Tibial nerve (tissue), 4 donors: ENCODE results near the gene MROH8. TPM values are rescaled to one million over a fixed set of nuclear protein-coding genes. Genes with fewer than 3 reads are reported as not detected.
"Not testable (repeated sequence)": the region's sequence is repeated elsewhere in the genome, so short reads cannot be mapped to it uniquely, and the experiment has no call there.

Source experiments
- DNase-seq, 2 donors: peaks; one replicate each; pipeline ENCODE4 v3.0.0-alpha.2; 2019; ENCODE audit warnings: low spot score in 2 of 2
- H3K27ac ChIP-seq, 4 donors: fragments of 200-600 bp; sonication (generic) in 3 of 4; one replicate each; pipeline ENCODE4 v1.5.1; 2017 to 2019; ENCODE audit warnings: mild to moderate bottlenecking in 1 of 4
- H3K27me3 ChIP-seq, 2 donors: fragments of 200-600 bp; sonication (generic) in 1 of 2; one replicate each; pipeline versions ENCODE4 v1.5.1 to v1.6.0; 2017 to 2019
- H3K36me3 ChIP-seq, 3 donors: fragments of 200-600 bp; sonication (generic); one replicate each; pipeline ENCODE4 v1.5.1; 2018 to 2019
- H3K4me1 ChIP-seq, 4 donors: fragments of 200-600 bp; sonication (generic) in 3 of 4; one replicate each; pipeline ENCODE4 v1.5.1; 2017 to 2019
- H3K4me3 ChIP-seq, 4 donors: fragments of 200-600 bp; sonication (generic) in 3 of 4; one replicate each; pipeline ENCODE4 v1.5.1; 2017 to 2019; ENCODE audit warnings: mild to moderate bottlenecking in 1 of 4, moderate library complexity in 1 of 4
- H3K9me3 ChIP-seq, 4 donors: fragments of 200-600 bp; sonication (generic) in 3 of 4; one replicate each; pipeline ENCODE4 v1.5.1; 2017 to 2019
- CTCF ChIP-seq, 5 experiments: fragments of 200-600 bp in 3 of 5; fragments of 450-650 bp in 2 of 5; sonication (generic) in 3 of 5; IDR thresholded peaks; one replicate each; pipeline ENCODE4 v1.5.1; 2016 to 2019; ENCODE audit warnings: antibody characterized with exemption in 5 of 5, mild to moderate bottlenecking in 3 of 5, moderate library complexity in 2 of 5
- EP300 ChIP-seq, 2 donors: sonication (generic); formaldehyde crosslinking; IDR thresholded peaks; one replicate each; pipeline ENCODE4 v1.6.1; 2017; ENCODE audit warnings: antibody characterized with exemption in 2 of 2, mild to moderate bottlenecking in 1 of 2
- POLR2A ChIP-seq, 2 donors: fragments of 450-650 bp; IDR thresholded peaks; one replicate each; pipeline ENCODE4 v1.6.1; 2017; ENCODE audit warnings: antibody characterized with exemption in 2 of 2, mild to moderate bottlenecking in 2 of 2, moderate library complexity in 2 of 2
- WGBS, 2 donors: methylation state at CpG; one replicate each; pipeline ENCODE4 v1.1.5; 2018; 5-methylcytosine and 5-hydroxymethylcytosine counted together
- total RNA-seq, 4 donors: library from RNA; depleted of rRNA; stranded (reverse); fragments of >200 nt; gene quantifications; one replicate each; pipeline ENCODE4 v1.1.0, GENCODE V29; 2016

Gene MROH8
- total RNA-seq, 4 donors from 2014 or later, result 1.9 to 2.7 (median 2.4) TPM

DNA sequence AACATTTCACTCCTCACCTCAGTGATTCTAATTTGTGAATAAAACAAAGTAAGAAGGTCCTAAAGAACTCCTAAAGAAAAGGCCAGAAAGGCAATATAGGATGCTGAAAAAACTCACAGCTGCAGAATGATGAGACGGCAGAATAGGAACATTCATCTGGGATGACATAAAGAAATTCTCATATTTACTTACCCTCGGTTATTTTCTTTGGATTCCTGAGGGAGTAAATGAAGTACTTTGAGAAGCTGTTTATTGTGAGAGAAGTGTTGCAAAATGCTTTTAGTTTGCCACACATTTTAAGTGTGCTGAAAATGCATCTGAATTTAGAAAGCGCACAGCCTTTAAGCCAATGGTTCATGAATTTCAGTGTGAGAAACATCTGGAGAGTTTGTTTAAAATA, 47.9 kb downstream of the MROH8 start:
- Histone ChIP-seq H3K27ac (peak overlapping the region in 2 of 4 donors; percentile 8 to 35), H3K36me3 (no peaks in the 10 kb centered on the region), H3K27me3 (no peaks in the 10 kb centered on the region), H3K9me3 (no peaks in the 10 kb centered on the region), H3K4me1 (peaks cover 0 to 13% (median 3%) of the 10 kb centered on the region in 4 donors), H3K4me3 (no peak overlapping the region)
- TF ChIP-seq EP300 (IDR thresholded peaks at IDR 0.05) (no peak), POLR2A (IDR thresholded peaks at IDR 0.05) (no peak), CTCF (IDR thresholded peaks at IDR 0.05) (no peak)
- 42 to 45% methylated on average over 3 of the region's 3 CpGs for WGBS, 2 donors
- no peak for DNase-seq

DNA sequence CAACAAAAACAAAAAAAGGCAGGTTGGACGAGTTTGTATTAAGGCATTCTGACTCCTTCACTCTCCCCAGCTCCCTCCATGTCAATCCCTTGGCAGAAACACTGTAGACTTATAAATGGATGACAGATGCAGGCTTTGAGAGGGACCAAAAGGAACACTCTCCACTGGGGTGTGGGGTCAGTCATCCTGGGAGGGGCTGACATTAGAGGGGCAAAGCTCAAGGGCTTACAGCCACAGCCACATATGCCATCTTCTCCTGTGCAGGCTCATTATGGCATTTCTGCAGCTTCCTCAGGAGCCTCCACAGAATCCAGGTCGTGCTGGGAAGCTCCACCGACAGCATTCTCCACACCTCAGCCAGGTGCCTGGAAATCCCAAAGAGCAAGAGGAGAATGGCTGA, 50.5 kb downstream of the MROH8 start:
- no peaks in the 10 kb centered on the region for H3K9me3 ChIP-seq
- no peak for DNase-seq

GRCh38 chr20:37126290-37126689, 53.1 kb downstream of the MROH8 start:
- H3K36me3 ChIP-seq, H3K4me3 ChIP-seq, H3K4me1 ChIP-seq, H3K27me3 ChIP-seq, H3K9me3 ChIP-seq, H3K27ac ChIP-seq, DNase-seq: not testable (repeated sequence)
- WGBS, 2 donors, result 97 to 100% methylated on average over 1 to 7 of the region's 30 CpGs

More for the DNA sequence above, 50.5 kb downstream of the MROH8 start:
- Histone ChIP-seq H3K4me1 (peaks cover 0 to 13% (median 3%) of the 10 kb centered on the region in 4 donors), H3K36me3 (no peaks in the 10 kb centered on the region), H3K27ac (no peak overlapping the region), H3K4me3 (no peak overlapping the region), H3K27me3 (no peaks in the 10 kb centered on the region)
- no peak for TF ChIP-seq POLR2A (IDR thresholded peaks at IDR 0.05)
- no peak for TF ChIP-seq CTCF (IDR thresholded peaks at IDR 0.05)
- TF ChIP-seq EP300 (IDR thresholded peaks at IDR 0.05), result no peak
- WGBS, 2 donors, result 72 to 77% methylated on average over 3 of the region's 3 CpGs

- Histone ChIP-seq H3K4me3 (no peak overlapping the region), H3K9me3 (no peaks in the 10 kb centered on the region), H3K4me1 (no peaks in the 10 kb centered on the region), H3K27ac (no peak overlapping the region), H3K36me3 (no peaks in the 10 kb centered on the region), H3K27me3 (no peaks in the 10 kb centered on the region)
- no peak for DNase-seq
- WGBS, 2 donors, result 76 to 83% methylated on average over 6 of the region's 6 CpGs
- TF ChIP-seq POLR2A (IDR thresholded peaks at IDR 0.05) (no peak), CTCF (IDR thresholded peaks at IDR 0.05) (no peak), EP300 (IDR thresholded peaks at IDR 0.05) (no peak)
Measured at GRCh38 chr20:37123441-37123840, 55.9 kb downstream of the MROH8 start.

DNA sequence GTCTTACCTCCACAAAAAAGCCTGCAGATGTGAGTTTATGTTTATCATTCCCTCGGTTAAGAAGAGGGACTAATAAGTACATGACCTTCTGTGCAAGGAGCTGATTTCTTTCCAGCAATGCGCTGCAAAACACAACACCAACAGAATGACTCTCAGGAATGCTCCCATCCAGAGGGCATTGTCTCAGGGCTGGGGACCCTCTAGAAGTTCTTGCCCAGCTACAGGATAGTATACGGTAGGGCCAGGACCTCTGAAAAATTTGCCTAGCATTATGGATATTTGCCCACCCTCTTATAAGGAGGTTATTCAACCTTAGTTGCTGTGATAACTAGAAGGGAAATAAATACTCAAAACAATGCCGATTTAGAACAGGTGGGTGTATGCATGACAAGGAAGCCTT, 58.9 kb downstream of the MROH8 start:
- Histone ChIP-seq H3K4me3 (no peak overlapping the region), H3K9me3 (no peaks in the 10 kb centered on the region), H3K27ac (no peak overlapping the region), H3K36me3 (peaks cover 0 to 4% (median 0%) of the 10 kb centered on the region in 3 donors), H3K4me1 (no peaks in the 10 kb centered on the region), H3K27me3 (no peaks in the 10 kb centered on the region)
- no peak for TF ChIP-seq EP300 (IDR thresholded peaks at IDR 0.05)
- no peak for TF ChIP-seq POLR2A (IDR thresholded peaks at IDR 0.05)
- TF ChIP-seq CTCF (IDR thresholded peaks at IDR 0.05), result no peak
- WGBS, 2 donors, result 41 to 50% methylated on average over 4 of the region's 4 CpGs
- no peak for DNase-seq
